DND-41 (cell line): ENCODE data around the gene CSPG5.

Experiments
- EZH2 ChIP-seq: IDR thresholded peaks from 3 replicates; pipeline ENCODE4 v1.6.1; 2012; ENCODE audit warnings: borderline replicate concordance, low read depth, mild to moderate bottlenecking, moderate library complexity, low read length, inconsistent platforms; ENCODE audit not compliant: severe bottlenecking
- TF ChIP-seq, protein P1 (sequence below): IDR thresholded peaks from 2 replicates; pipeline ENCODE4 v1.5.1; 2012; ENCODE audit warnings: borderline replicate concordance, low read length, moderate library complexity, mild to moderate bottlenecking; ENCODE audit not compliant: poor library complexity, severe bottlenecking; ENCODE audit errors: extremely low read depth

- TF ChIP-seq, protein P1, sequence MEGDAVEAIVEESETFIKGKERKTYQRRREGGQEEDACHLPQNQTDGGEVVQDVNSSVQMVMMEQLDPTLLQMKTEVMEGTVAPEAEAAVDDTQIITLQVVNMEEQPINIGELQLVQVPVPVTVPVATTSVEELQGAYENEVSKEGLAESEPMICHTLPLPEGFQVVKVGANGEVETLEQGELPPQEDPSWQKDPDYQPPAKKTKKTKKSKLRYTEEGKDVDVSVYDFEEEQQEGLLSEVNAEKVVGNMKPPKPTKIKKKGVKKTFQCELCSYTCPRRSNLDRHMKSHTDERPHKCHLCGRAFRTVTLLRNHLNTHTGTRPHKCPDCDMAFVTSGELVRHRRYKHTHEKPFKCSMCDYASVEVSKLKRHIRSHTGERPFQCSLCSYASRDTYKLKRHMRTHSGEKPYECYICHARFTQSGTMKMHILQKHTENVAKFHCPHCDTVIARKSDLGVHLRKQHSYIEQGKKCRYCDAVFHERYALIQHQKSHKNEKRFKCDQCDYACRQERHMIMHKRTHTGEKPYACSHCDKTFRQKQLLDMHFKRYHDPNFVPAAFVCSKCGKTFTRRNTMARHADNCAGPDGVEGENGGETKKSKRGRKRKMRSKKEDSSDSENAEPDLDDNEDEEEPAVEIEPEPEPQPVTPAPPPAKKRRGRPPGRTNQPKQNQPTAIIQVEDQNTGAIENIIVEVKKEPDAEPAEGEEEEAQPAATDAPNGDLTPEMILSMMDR: no peak
- no peak for TF ChIP-seq EZH2
Measured at GRCh38 chr3:47571391-47572175, 7.1 kb downstream of the CSPG5 start.
